GM12878 (cell line): Measurements from ENCODE around the gene LIMS2. TPM values are rescaled to one million over a fixed set of nuclear protein-coding genes. Genes with fewer than 3 reads are reported as not detected.

Experiments
- ATAC-seq: fragments of 200-7000 bp; cut with Tn5 transposase; 3 replicates; pipeline ENCODE4 v1.9.1; 2020; ENCODE audit warnings: mild to moderate bottlenecking, moderate library complexity
- BruUV-seq: library from RNA; stranded (reverse); fragments of 400-500 nt; replicated peaks from 2 replicates; lab custom pipeline; 2021; lab: Mats Ljungman, UMichigan
- CTCF ChIA-PET: fragments of 300-600 bp; sonication (Branson Sonifier 250); formaldehyde crosslinking; extraction: SDS; loops from one replicate; lab custom pipeline; 2021; ENCODE audit warnings: inconsistent platforms; lab: Yijun Ruan, JAX
- POLR2A ChIA-PET: fragments of 350-600 bp; formaldehyde crosslinking; extraction: SDS; loops from one replicate; lab custom pipeline; 2021; ENCODE audit warnings: inconsistent platforms; lab: Charles Lee
- RAD21 ChIA-PET: fragments of 300-600 bp; sonication (Branson Sonifier 250); formaldehyde crosslinking; loops from one replicate; lab custom pipeline; 2023; ENCODE audit warnings: antibody characterized with exemption; ENCODE audit not compliant: unreplicated experiment; lab: Charles Lee
- SMC1A ChIA-PET: fragments of 300-600 bp; sonication (Branson Sonifier 250); formaldehyde crosslinking; loops from one replicate; lab custom pipeline; 2023; ENCODE audit not compliant: unreplicated experiment, uncharacterized antibody; lab: Charles Lee
- DNase-seq: peaks from one replicate; pipeline ENCODE4 v3.0.0-alpha.2; 2011; ENCODE audit warnings: low read depth, low spot score
- FAIRE-seq: peaks from 3 replicates; lab custom pipeline; 2011; peaks lifted over from hg19 to GRCh38; lab: Jason Lieb, UNC
- H2AFZ ChIP-seq: 2 replicates; pipeline ENCODE4 v1.6.0; 2011; ENCODE audit warnings: low read depth, low read length, control low read depth; ENCODE audit not compliant: control insufficient read depth
- H3K27ac ChIP-seq: 2 replicates; pipeline ENCODE4 v1.5.1; 2011; ENCODE audit warnings: control low read depth; ENCODE audit not compliant: control insufficient read depth, insufficient read depth
- H3K27me3 ChIP-seq, 2 experiments: replicated peaks in 1 of 2; 2 replicates each; pipeline versions ENCODE4 v1.6.0 to v1.6.1; 2011; ENCODE audit warnings: low read length in 1 of 2; ENCODE audit not compliant: control insufficient read depth in 2 of 2, insufficient read depth in 2 of 2
- H3K36me3 ChIP-seq, 2 experiments: 2 replicates each; pipeline ENCODE4 v1.5.1; 2011; ENCODE audit warnings: low read length in 1 of 2; ENCODE audit not compliant: control insufficient read depth in 2 of 2, insufficient read depth in 2 of 2
- H3K4me1 ChIP-seq: 2 replicates; pipeline ENCODE4 v1.6.1; 2011; ENCODE audit warnings: mild to moderate bottlenecking, low read length, moderate library complexity, mixed read lengths; ENCODE audit not compliant: control insufficient read depth, insufficient read depth
- H3K4me2 ChIP-seq: 2 replicates; pipeline ENCODE4 v1.6.0; 2011; ENCODE audit warnings: control low read depth; ENCODE audit not compliant: control insufficient read depth, insufficient read depth
- H3K4me3 ChIP-seq: fragments of 200-600 bp; sonication (generic); 2 replicates; pipeline ENCODE4 v1.5.1; 2016
- H3K79me2 ChIP-seq: 2 replicates; pipeline ENCODE4 v1.6.0; 2011; ENCODE audit warnings: low read length; ENCODE audit not compliant: control insufficient read depth, insufficient read depth
- H3K9ac ChIP-seq: 2 replicates; pipeline ENCODE4 v1.8.0; 2011; ENCODE audit warnings: low read length, control low read depth, mixed read lengths; ENCODE audit not compliant: control insufficient read depth, insufficient read depth
- H3K9me3 ChIP-seq: replicated peaks from 3 replicates; pipeline ENCODE4 v1.5.1; 2011; ENCODE audit warnings: mild to moderate bottlenecking, low read length; ENCODE audit not compliant: control insufficient read depth, insufficient read depth
- H4K20me1 ChIP-seq: 2 replicates; pipeline ENCODE4 v1.6.0; 2011; ENCODE audit not compliant: control insufficient read depth, insufficient read depth
- IRF4 ChIP-seq: IDR thresholded peaks from 2 replicates; pipeline ENCODE4 v1.6.1; 2011; ENCODE audit warnings: low read depth, low read length
- MLLT1 ChIP-seq: fragments of 450-650 bp; IDR thresholded peaks from 2 replicates; pipeline ENCODE4 v1.6.1; 2016; ENCODE audit warnings: mild to moderate bottlenecking
- MYC ChIP-seq: IDR thresholded peaks from 2 replicates; pipeline ENCODE4 v1.6.1; 2011; ENCODE audit warnings: mild to moderate bottlenecking, low read length, moderate library complexity, inconsistent platforms; ENCODE audit not compliant: insufficient read depth, insufficient replicate concordance, insufficient read length, severe bottlenecking
- SREBF2 ChIP-seq: IDR thresholded peaks from 2 replicates; pipeline ENCODE4 v1.6.1; 2012; ENCODE audit warnings: mild to moderate bottlenecking, low read length
- WRNIP1 ChIP-seq: IDR thresholded peaks from 2 replicates; pipeline ENCODE4 v1.6.1; 2011; ENCODE audit warnings: low read depth, low read length, improper control_type of control experiment, borderline replicate concordance
- ZBTB4 ChIP-seq: fragments of 450-650 bp; formaldehyde crosslinking; IDR thresholded peaks from 2 replicates; pipeline ENCODE4 v1.4.0; 2022; ENCODE audit warnings: mild to moderate bottlenecking, moderate library complexity
- ZNF217 ChIP-seq: fragments of 450-650 bp; IDR thresholded peaks from 2 replicates; pipeline ENCODE4 v1.6.1; 2017; ENCODE audit warnings: antibody characterized with exemption, mild to moderate bottlenecking
- WGBS: methylation state at CpG from one replicate; pipeline ENCODE4 v1.1.6; 2016; ENCODE audit warnings: low lambda C conversion rate; ENCODE audit not compliant: insufficient replicate concordance, insufficient coverage; ENCODE audit errors: missing lambda C conversion rate; 5-methylcytosine and 5-hydroxymethylcytosine counted together
- in situ Hi-C: fragments of 300-500 bp; cut with MboI; formaldehyde crosslinking; loops from 9 replicates; pipeline ENCODE4 v1.14.3; 2018; ENCODE audit warnings: mixed read lengths
- intact Hi-C: fragments of 100-400 bp; cut with micrococcal nuclease; formaldehyde crosslinking; loops from one replicate; pipeline ENCODE4 v1.14.2; 2022; ENCODE audit not compliant: unreplicated experiment
- polyA plus RNA-seq, 11 experiments: library from polyadenylated mRNA; depleted of rRNA in 4 of 11; unstranded in 6 of 11; stranded (reverse) in 5 of 11; fragments of >200 nt; fragmentation: Nextera tagmentation in 4 of 11; fragmentation: Illumina TruSeq in 1 of 11; extraction: Ambion mirVana in 4 of 11; extraction: Trizol in 1 of 11; gene quantifications; 1 replicate in 1 of 11; 2 replicates in 10 of 11; pipeline versions ENCODE4 v1.2.1 to v1.2.3, GENCODE V29; 2011 to 2016; ENCODE audit warnings: inconsistent platforms in 2 of 11, missing spikeins in 2 of 11, low read depth in 1 of 11
- total RNA-seq, 4 experiments: library from RNA; depleted of rRNA in 3 of 4; stranded (reverse); fragments of >200 nt in 3 of 4; fragmentation: Illumina TruSeq in 1 of 4; extraction: Trizol in 1 of 4; gene quantifications; 2 replicates each; pipeline versions ENCODE4 v1.2.1 to v1.2.3, GENCODE V29; 2013 to 2021

The LIMS2 gene
- total and polyA plus RNA-seq, 10 of the 15 experiments (the other 5 are each of a cell fraction or from before 2014, with no cell fraction given): 0.06 to 0.81 (median 0.16) TPM; not detected in 2

GRCh38 chr2:127612111-127612822 lies 63.1 kb downstream of the LIMS2 start (continued):
- TF ChIP-seq ZNF217: no peak

DNA sequence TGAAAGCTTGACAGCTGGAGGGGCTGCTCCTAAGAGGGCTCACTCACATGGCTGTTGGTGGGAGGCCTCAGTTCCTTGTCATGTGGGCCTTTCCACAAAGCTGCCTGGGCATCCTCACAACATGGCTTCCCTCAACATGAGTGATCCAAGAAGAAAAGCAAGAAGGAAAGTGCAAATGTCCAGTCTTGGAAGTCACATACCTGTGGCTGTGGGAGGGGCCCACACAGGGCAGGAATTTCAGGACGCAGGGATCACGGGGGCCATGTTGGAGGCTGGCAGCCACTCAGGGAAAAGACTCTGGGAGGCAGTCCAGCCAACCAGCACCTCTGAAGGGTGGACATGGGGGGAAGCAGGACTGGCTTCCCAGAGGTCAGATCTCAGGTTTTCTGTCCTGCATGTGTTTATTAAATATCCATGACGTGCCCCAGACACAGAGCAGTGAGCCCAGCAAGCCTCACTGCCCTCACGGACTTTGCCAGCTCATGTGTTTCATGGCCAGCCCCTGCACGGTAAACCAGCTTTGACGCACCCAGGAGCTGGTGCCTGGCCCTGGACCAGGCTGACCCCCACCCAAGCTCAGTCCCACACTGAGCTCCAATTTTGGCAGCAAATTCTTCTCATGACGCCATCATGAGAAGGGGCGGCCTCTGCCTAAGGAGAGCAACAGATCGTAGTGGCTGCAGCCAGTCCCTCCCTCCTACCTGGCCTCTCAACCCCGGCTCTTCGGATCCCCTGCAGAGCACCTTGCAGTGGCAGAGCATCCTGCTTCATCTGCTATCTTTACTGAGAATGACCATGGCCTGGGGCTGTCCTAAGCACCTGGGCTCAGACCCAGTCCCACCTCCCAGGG lies 64.0 kb downstream of the LIMS2 start:
- FAIRE-seq: no peak
- SMC1A ChIA-PET: no interaction called here
- Histone ChIP-seq H3K79me2 (no peaks in the 10 kb centered on the region), H3K4me3 (no peak overlapping the region)
- WGBS: 38% methylated on average over 11 of the region's 11 CpGs
- TF ChIP-seq SREBF2: no peak
- TF ChIP-seq WRNIP1: no peak
- no peak for TF ChIP-seq ZBTB4 (CRISPR knock-in tag)
- no peak for TF ChIP-seq MLLT1
- no peak for TF ChIP-seq MYC
- TF ChIP-seq IRF4: no peak
- TF ChIP-seq, all 136 proteins: peak for 0
- ChIA-PET CTCF (interaction anchor here (1.1 to 2.9 kb wide), 2 partner anchors 20 to 38 kb away, joined by 3 to 15 read pairs; no protein-coding TSS in a partner anchor), RAD21 (no interaction called here), POLR2A (no interaction called here)
- no peak for ATAC-seq
- no peak overlapping the region for H3K4me2 ChIP-seq
- no peaks in the 10 kb centered on the region for H3K4me1 ChIP-seq
- no peaks in the 10 kb centered on the region; a peak in 2 of 4 replicates for H3K27me3 ChIP-seq
- H3K9me3 ChIP-seq: no peaks in the 10 kb centered on the region; the same call in 2 of the 3 replicates
- no TSS peak for BruUV-seq
- intact Hi-C loops (no loop called here), in situ Hi-C loops (no loop called here)
- no peak for DNase-seq
- no peak overlapping the region for H2AFZ ChIP-seq
- H3K36me3 ChIP-seq: no peaks in the 10 kb centered on the region
- no peak overlapping the region for H3K9ac ChIP-seq
- H4K20me1 ChIP-seq: no peaks in the 10 kb centered on the region
- no peak overlapping the region for H3K27ac ChIP-seq
